Stimulated activated CD4-positive, alpha-beta T cell treated with anti-CD3 and anti-CD28 coated beads, TNF-alpha, amount 100 ng/mL, for 24 hours (primary cell): ENCODE data around the gene PROX1.
"Not testable (repeated sequence)": the region's sequence is repeated elsewhere in the genome, so short reads cannot be mapped to it uniquely, and the experiment has no call there.

Experiments
- DNase-seq, 3 experiments: peaks; one replicate each; pipeline ENCODE4 v3.0.0-alpha.2; 2020; ENCODE audit warnings: low read depth in 3 of 3

Gene PROX1

DNA sequence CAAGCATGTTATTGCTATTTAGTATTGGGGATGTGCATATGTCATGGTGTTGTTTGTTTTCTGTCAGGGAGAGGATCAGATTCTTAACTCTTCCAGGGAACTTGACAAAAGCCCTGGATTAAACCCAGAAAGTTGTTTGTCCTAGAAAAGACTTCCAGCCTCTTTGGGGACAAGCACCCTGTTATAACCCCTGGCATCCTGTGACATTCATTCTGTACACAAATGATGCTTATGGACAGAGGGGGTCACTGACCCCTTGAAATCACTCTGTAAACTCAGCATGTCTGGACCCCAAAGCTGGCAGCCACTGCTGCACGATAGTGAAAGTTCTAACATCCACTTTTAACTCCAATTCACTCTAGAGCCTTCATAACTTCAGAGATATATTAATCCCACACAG, 81.2 kb downstream of the PROX1 start:
- DNase-seq: no peak

DNA sequence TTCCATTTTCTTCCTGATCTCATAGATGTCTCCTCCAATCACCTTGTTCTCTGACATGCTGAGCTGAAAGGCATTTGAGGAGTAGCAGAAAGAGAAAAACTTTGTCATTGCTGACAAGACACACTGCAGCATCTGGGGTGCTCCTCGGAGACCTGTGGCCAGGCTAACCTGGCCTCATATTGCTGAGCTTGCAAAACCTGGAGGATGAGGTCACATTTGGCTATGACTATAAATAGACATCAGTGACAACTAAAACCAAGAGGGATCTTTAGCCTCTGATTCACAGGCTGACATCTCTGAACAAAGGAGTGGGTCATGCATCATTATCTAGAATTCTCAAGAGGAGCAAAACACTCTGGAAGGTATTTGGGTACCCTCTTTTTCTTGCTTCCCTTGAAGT, 83.7 kb downstream of the PROX1 start:
- DNase-seq: no peak

- DNase-seq: no peak
Observed at GRCh38 chr1:214072426-214073157, 84.8 kb downstream of the PROX1 start.

GRCh38 chr1:214074477-214074876, 86.7 kb downstream of the PROX1 start:
- no peak for DNase-seq

DNA sequence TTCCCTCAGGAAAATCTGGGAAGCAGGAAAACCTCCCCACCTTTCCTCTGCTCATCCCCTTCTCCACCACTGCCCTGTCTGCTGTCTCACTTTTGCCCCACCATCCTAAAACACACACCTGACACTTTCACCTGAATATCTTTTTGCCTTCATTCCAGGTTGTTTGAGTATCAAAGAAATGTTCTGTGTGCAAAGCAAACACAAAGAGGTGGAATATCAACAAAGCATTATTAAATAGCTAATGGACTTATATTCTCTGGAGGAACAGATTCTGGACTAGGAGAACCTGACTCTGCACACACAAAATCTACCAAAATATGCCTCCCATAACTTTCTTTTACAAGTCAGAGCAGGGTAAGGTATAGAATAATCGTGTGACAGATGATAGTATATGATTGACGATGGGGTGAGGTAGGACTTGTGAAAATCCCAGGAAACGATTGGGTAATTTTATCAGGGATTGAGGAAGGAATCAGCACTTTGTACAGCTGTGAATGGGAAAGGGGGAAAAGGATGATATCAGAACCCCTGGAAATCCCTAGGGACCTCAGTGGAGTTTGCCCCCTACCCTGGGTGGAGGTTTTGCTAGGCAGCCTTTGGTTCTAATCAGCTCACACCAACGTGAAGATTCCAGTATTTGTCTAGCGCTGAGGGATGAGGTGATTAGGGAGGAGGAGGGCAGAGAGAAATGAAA, 87.7 kb downstream of the PROX1 start:
- DNase-seq: no peak

DNA sequence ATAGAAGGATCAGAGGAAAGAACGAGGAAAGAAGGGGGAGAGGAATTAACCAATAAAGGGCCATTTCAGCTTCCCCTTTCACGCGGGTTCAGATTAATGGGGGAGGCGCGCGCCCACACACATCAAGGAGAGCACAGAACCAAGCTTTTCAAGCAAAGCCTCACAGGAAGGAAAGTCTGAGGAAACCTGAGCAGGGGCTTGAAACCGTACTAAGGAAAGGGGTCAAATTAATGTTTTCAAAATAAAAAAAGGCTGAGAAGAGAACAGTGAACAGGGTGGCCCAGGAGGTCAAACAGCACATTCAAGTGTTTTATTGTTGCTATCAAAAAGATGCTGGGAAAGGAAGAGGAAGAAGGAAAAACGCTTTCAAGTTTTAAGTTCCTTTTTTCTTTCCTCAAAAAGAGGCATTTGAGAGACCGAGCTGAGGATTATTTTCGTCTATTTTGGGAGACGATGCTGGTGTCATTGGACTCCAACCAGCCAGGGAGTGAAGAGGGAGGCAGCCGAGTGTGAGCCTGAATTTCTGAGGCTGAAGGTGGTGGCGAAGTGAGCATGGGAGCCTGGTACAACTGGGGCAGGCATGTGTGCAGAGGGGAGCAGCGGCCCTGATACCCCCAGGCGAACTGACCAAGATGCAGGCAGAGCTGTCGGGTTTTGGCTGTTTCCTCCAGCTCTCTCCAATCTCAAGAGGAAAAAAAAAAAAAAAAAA, 88.4 kb downstream of the PROX1 start:
- DNase-seq: no peak

GRCh38 chr1:214076708-214077065, 88.9 kb downstream of the PROX1 start:
- no peak for DNase-seq

DNA sequence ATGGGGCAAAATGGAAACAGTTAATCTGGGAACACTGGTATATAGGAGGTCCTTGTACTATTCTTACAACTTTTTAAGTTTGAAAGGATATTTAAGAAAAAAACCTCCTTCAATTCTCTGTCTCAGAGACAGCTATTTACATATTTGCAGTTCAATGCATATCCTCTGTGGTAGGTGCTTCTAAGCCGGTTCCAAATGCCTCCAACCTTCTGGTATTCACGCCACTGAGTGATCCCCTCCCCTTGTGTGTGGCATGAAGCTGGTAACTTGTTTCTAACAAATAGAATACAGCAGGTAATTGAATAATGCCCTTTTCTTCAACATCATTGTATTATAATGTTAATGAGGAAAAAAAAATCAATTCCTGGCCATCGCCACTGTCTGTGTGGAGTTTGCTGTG, 91.2 kb downstream of the PROX1 start:
- DNase-seq: no peak

- no peak for DNase-seq
Observed at GRCh38 chr1:214085325-214085724, 97.6 kb downstream of the PROX1 start.

GRCh38 chr1:214086945-214087344, 99.2 kb downstream of the PROX1 start:
- DNase-seq: no peak

- not testable (repeated sequence) for DNase-seq
Observed at GRCh38 chr1:214089003-214089402, 101.2 kb downstream of the PROX1 start.
